WERI-Rb-1 (cell line): ENCODE measurements around the gene CRY1.

Source experiments
- DNase-seq: peaks from one replicate; pipeline ENCODE4 v3.0.0-alpha.2; 2020
- H3K27ac ChIP-seq: fragments of 250-450 bp; sonication (Bioruptor Pico); 2 replicates; pipeline ENCODE4 v1.5.1; 2020; ENCODE audit warnings: mild to moderate bottlenecking, moderate library complexity
- H3K27me3 ChIP-seq: fragments of 250-450 bp; sonication (Bioruptor Pico); 2 replicates; pipeline ENCODE4 v1.5.1; 2021; ENCODE audit warnings: mild to moderate bottlenecking, low read depth, moderate library complexity; ENCODE audit not compliant: insufficient read depth, severe bottlenecking
- H3K36me3 ChIP-seq: fragments of 250-450 bp; sonication (Bioruptor Pico); 2 replicates; pipeline ENCODE4 v1.5.1; 2020; ENCODE audit warnings: mild to moderate bottlenecking, moderate library complexity
- H3K4me3 ChIP-seq: 2 replicates; pipeline ENCODE4 v1.5.1; 2011; ENCODE audit warnings: low read depth, mild to moderate bottlenecking, control low read depth, low read length
- H3K9me3 ChIP-seq: fragments of 250-450 bp; sonication (Bioruptor Pico); 2 replicates; pipeline ENCODE4 v1.5.1; 2021; ENCODE audit warnings: mild to moderate bottlenecking, moderate library complexity; ENCODE audit not compliant: severe bottlenecking
- TF ChIP-seq, protein P1 (sequence below): IDR thresholded peaks from 2 replicates; pipeline ENCODE4 v1.5.1; 2011; ENCODE audit warnings: low read depth, mild to moderate bottlenecking, control low read depth, inconsistent platforms, low read length

The CRY1 gene

DNA sequence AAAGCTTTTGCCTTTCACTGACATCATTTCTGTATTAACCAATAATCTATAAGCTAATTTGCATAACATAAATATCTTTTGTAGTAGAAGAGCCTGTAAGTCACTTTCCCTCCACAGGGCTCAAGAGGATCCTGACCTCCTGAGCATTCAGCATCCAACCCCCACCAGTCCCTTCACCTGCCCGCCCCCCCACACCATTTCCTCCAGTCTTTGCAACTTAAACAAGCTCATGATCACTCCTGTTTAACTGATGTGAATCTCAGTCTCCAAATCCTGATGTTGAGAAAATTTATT is 12.0 kb upstream of the CRY1 start:
- no peak for DNase-seq
- H3K27me3 ChIP-seq: no peaks in the 10 kb centered on the region
- H3K4me3 ChIP-seq: no peak overlapping the region
- TF ChIP-seq, protein P1, sequence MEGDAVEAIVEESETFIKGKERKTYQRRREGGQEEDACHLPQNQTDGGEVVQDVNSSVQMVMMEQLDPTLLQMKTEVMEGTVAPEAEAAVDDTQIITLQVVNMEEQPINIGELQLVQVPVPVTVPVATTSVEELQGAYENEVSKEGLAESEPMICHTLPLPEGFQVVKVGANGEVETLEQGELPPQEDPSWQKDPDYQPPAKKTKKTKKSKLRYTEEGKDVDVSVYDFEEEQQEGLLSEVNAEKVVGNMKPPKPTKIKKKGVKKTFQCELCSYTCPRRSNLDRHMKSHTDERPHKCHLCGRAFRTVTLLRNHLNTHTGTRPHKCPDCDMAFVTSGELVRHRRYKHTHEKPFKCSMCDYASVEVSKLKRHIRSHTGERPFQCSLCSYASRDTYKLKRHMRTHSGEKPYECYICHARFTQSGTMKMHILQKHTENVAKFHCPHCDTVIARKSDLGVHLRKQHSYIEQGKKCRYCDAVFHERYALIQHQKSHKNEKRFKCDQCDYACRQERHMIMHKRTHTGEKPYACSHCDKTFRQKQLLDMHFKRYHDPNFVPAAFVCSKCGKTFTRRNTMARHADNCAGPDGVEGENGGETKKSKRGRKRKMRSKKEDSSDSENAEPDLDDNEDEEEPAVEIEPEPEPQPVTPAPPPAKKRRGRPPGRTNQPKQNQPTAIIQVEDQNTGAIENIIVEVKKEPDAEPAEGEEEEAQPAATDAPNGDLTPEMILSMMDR: no peak
- H3K36me3 ChIP-seq: no peaks in the 10 kb centered on the region
- H3K9me3 ChIP-seq: no peaks in the 10 kb centered on the region
- H3K27ac ChIP-seq: no peak overlapping the region

DNA sequence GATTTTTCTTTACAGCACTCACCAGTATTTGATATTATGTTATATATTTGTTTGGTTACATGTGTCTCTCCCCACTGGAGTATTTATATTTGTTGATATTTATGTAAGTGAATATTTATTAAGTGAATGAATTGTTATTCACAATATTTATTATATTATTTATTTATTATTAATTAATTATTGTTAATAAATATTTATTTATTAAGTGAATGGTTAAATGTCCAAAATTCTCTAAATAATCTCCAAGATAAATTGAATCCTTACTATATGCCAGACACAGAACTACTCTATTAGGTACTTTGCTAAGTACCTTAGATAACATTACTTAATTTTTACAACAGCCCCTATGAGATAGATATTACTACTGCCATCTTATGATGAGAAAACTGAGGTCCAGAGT is 10.2 kb upstream of the CRY1 start:
- no peak overlapping the region for H3K27ac ChIP-seq
- no peak overlapping the region for H3K4me3 ChIP-seq
- no peaks in the 10 kb centered on the region for H3K36me3 ChIP-seq
- TF ChIP-seq, protein P1: no peak
- no peaks in the 10 kb centered on the region for H3K9me3 ChIP-seq
- no peak for DNase-seq
- no peaks in the 10 kb centered on the region for H3K27me3 ChIP-seq

DNA sequence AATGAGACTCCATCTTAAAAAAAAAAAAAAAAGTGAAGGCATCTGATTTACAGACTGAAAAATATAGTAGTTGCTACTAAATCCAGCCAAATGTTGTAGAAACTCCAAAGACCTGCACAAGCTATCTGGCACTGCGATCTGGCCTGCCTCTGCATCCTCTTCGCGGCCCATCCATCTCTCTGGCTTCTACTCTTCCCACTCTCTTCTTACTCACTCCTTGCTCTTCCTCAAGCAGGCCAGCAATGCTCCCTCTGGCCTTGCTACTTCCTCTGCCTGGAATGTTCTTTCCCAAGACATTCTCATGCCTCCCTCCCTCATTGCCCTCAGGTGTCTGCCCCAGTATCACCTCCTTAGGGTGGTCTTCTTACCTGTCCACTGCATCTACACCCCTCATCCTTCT is 9.7 kb upstream of the CRY1 start:
- no peaks in the 10 kb centered on the region for H3K27me3 ChIP-seq
- H3K27ac ChIP-seq: no peak overlapping the region
- no peaks in the 10 kb centered on the region for H3K9me3 ChIP-seq
- no peak overlapping the region for H3K4me3 ChIP-seq
- H3K36me3 ChIP-seq: no peaks in the 10 kb centered on the region
- TF ChIP-seq, protein P1: no peak
- DNase-seq: no peak

DNA sequence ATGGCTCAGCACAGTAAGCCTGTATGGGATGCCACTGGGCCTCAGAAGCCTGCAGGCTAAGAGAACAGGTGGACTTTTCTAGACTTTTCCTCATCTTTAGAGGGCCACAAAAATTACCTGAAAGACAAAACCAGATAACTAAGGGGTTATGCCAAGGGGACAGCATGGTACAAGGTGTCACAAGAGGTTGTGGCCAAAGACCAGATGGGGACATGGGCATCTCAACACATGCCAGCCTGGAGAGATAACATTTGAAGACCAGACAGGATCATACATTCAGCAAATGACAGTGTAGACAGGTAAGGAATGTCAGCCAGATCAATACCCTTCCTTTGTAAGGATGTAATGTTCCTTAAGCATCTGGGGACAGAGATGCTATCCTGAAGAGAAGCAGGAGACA is 8.9 kb upstream of the CRY1 start:
- Histone ChIP-seq H3K9me3 (peaks cover 1% of the 10 kb centered on the region), H3K27me3 (no peaks in the 10 kb centered on the region), H3K27ac (no peak overlapping the region), H3K4me3 (no peak overlapping the region), H3K36me3 (no peaks in the 10 kb centered on the region)
- no peak for DNase-seq
- TF ChIP-seq, protein P1: no peak

DNA sequence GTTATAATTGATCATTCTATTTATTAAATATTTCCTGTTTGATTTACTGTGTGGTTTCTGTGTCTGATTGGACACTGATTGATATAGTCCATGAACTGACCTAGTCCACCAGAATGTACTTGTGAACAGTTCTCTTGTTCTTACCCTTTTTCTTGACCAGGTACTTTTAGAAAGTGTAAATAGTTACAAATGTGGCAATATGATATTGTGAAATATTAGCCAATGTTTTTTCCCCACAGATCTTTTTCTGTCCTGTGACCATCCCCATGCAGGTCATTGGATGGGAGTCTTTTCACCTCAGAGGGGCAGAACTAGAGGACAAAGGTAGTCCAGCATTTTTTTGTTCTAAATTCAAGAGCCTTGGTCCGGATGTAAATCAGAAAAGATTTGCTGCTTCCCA is 8.3 kb upstream of the CRY1 start:
- no peaks in the 10 kb centered on the region for H3K27me3 ChIP-seq
- H3K27ac ChIP-seq: no peak overlapping the region
- no peaks in the 10 kb centered on the region for H3K36me3 ChIP-seq
- peaks cover 3% of the 10 kb centered on the region for H3K9me3 ChIP-seq
- no peak for DNase-seq
- TF ChIP-seq, protein P1: no peak
- H3K4me3 ChIP-seq: no peak overlapping the region

DNA sequence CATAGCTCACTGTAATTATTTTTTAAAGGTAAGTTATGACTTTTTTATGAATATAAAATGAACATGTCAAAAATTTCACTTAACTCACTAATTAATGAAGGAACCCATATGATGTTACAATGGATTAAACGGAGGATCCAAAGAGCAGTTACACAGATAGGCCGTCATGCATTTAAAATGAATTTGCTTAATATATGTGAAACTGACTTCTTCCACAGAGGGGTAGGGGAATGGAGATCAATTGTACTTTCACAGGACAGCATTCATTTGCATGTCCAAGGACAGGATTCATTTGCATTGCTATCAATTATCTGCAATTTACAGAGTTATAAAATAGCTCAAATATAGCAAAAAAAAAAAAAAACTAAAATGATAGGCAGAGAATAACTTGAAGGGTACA is 6.6 kb upstream of the CRY1 start:
- no peak overlapping the region for H3K4me3 ChIP-seq
- peaks cover 7% of the 10 kb centered on the region for H3K9me3 ChIP-seq
- H3K27me3 ChIP-seq: no peaks in the 10 kb centered on the region
- H3K27ac ChIP-seq: no peak overlapping the region
- no peaks in the 10 kb centered on the region for H3K36me3 ChIP-seq
- TF ChIP-seq, protein P1: no peak
- no peak for DNase-seq
